HEK293 (cell line): Measurements from ENCODE around the gene CBFA2T2.
A peak's percentile ranks its signal among the peaks of the same experiment; 100 is the strongest.

ENCODE experiments used
- CTCF ChIA-PET: fragments of 350-600 bp; formaldehyde crosslinking; extraction: SDS; loops from one replicate; lab custom pipeline; 2021; ENCODE audit warnings: antibody characterized with exemption; lab: Yijun Ruan, JAX
- POLR2A ChIA-PET: fragments of 300-600 bp; formaldehyde crosslinking; extraction: SDS; loops from one replicate; lab custom pipeline; 2020; ENCODE audit warnings: antibody characterized with exemption, inconsistent platforms; lab: Yijun Ruan, JAX
- H3K27ac ChIP-seq: fragments of 200-500 bp; sonication (Bioruptor generic); 2 replicates; pipeline ENCODE4 v1.5.1; 2014; ENCODE audit warnings: low read depth, low read length, control low read depth, inconsistent platforms; ENCODE audit errors: extremely low read depth
- H3K36me3 ChIP-seq, 2 experiments: fragments of 200-500 bp in 1 of 2; sonication (Bioruptor generic) in 1 of 2; 1 replicate in 1 of 2; 2 replicates in 1 of 2; pipeline ENCODE4 v1.5.1; 2014 to 2017; ENCODE audit warnings: inconsistent platforms in 2 of 2, low read length in 2 of 2; ENCODE audit not compliant: control insufficient read depth in 2 of 2, insufficient read depth in 1 of 2
- H3K4me1 ChIP-seq: fragments of 200-500 bp; sonication (Bioruptor generic); 2 replicates; pipeline ENCODE4 v1.5.1; 2014; ENCODE audit warnings: mild to moderate bottlenecking, low read length, inconsistent platforms; ENCODE audit not compliant: control insufficient read depth, insufficient read depth
- H3K4me3 ChIP-seq: 2 replicates; pipeline ENCODE4 v1.5.1; 2011; ENCODE audit warnings: low read depth, mild to moderate bottlenecking, control low read depth, low read length, moderate library complexity
- H3K9me3 ChIP-seq: fragments of 200-500 bp; sonication (Bioruptor generic); 2 replicates; pipeline ENCODE4 v1.5.1; 2014; ENCODE audit warnings: low read depth, low read length, inconsistent platforms; ENCODE audit not compliant: control insufficient read depth, insufficient read depth
- FEZF1 ChIP-seq: fragments of 450-650 bp; formaldehyde crosslinking; IDR thresholded peaks from 2 replicates; pipeline ENCODE4 v1.5.1; 2016; ENCODE audit warnings: missing biosample characterization, missing genetic modification characterization
- GLIS1 ChIP-seq: fragments of 450-650 bp; formaldehyde crosslinking; IDR thresholded peaks from 2 replicates; pipeline ENCODE4 v1.5.1; 2016; ENCODE audit warnings: missing biosample characterization, missing genetic modification characterization
- KLF1 ChIP-seq: fragments of 450-650 bp; formaldehyde crosslinking; IDR thresholded peaks from 2 replicates; pipeline ENCODE4 v1.5.1; 2016; ENCODE audit warnings: missing biosample characterization, missing genetic modification characterization
- KLF7 ChIP-seq: fragments of 450-650 bp; formaldehyde crosslinking; IDR thresholded peaks from 2 replicates; pipeline ENCODE4 v1.5.1; 2016; ENCODE audit warnings: missing biosample characterization, missing genetic modification characterization, borderline replicate concordance
- RBAK ChIP-seq: fragments of 450-650 bp; formaldehyde crosslinking; IDR thresholded peaks from 2 replicates; pipeline ENCODE4 v1.5.1; 2016; ENCODE audit warnings: missing biosample characterization, missing genetic modification characterization
- SP3 ChIP-seq: fragments of 450-650 bp; formaldehyde crosslinking; IDR thresholded peaks from 2 replicates; pipeline ENCODE4 v1.5.1; 2016; ENCODE audit warnings: missing biosample characterization, missing genetic modification characterization
- SP7 ChIP-seq: fragments of 450-650 bp; formaldehyde crosslinking; IDR thresholded peaks from 2 replicates; pipeline ENCODE4 v1.5.1; 2016; ENCODE audit warnings: missing biosample characterization, missing genetic modification characterization
- WT1 ChIP-seq: fragments of 450-650 bp; formaldehyde crosslinking; IDR thresholded peaks from 2 replicates; pipeline ENCODE4 v1.5.1; 2016; ENCODE audit warnings: missing biosample characterization, missing genetic modification characterization
- ZBTB1 ChIP-seq: fragments of 450-650 bp; formaldehyde crosslinking; IDR thresholded peaks from 2 replicates; pipeline ENCODE4 v1.5.1; 2016; ENCODE audit warnings: missing biosample characterization, missing genetic modification characterization
- ZBTB20 ChIP-seq: fragments of 450-650 bp; formaldehyde crosslinking; IDR thresholded peaks from 2 replicates; pipeline ENCODE4 v1.5.1; 2016; ENCODE audit warnings: missing biosample characterization, missing genetic modification characterization
- ZNF175 ChIP-seq: fragments of 450-650 bp; formaldehyde crosslinking; IDR thresholded peaks from 2 replicates; pipeline ENCODE4 v1.5.1; 2016; ENCODE audit warnings: missing biosample characterization, missing genetic modification characterization
- ZNF24 ChIP-seq: fragments of 450-650 bp; formaldehyde crosslinking; IDR thresholded peaks from 2 replicates; pipeline ENCODE4 v1.5.1; 2016; ENCODE audit warnings: missing biosample characterization, missing genetic modification characterization
- ZNF350 ChIP-seq: fragments of 450-650 bp; formaldehyde crosslinking; IDR thresholded peaks from 2 replicates; pipeline ENCODE4 v1.5.0; 2017; ENCODE audit warnings: missing biosample characterization, mild to moderate bottlenecking, missing genetic modification characterization
- ZNF473 ChIP-seq: fragments of 450-650 bp; formaldehyde crosslinking; IDR thresholded peaks from 2 replicates; pipeline ENCODE4 v1.5.1; 2017; ENCODE audit warnings: missing biosample characterization, missing genetic modification characterization
- ZNF501 ChIP-seq: fragments of 450-650 bp; formaldehyde crosslinking; IDR thresholded peaks from 2 replicates; pipeline ENCODE4 v1.5.1; 2016; ENCODE audit warnings: missing biosample characterization, missing genetic modification characterization
- ZNF830 ChIP-seq: fragments of 450-650 bp; IDR thresholded peaks from 2 replicates; pipeline ENCODE4 v1.5.0; 2018; ENCODE audit warnings: missing biosample characterization, missing genetic modification characterization, low read depth, mild to moderate bottlenecking, moderate library complexity
- ZNF837 ChIP-seq: fragments of 450-650 bp; formaldehyde crosslinking; IDR thresholded peaks from 2 replicates; pipeline ENCODE4 v1.5.1; 2016; ENCODE audit warnings: missing biosample characterization, missing genetic modification characterization
- TF ChIP-seq, protein P1 (sequence below): fragments of 450-650 bp; formaldehyde crosslinking; IDR thresholded peaks from 2 replicates; pipeline ENCODE4 v1.5.1; 2016; ENCODE audit warnings: missing biosample characterization, missing genetic modification characterization, low read depth
- TF ChIP-seq, protein P2 (sequence below): fragments of 450-650 bp; formaldehyde crosslinking; IDR thresholded peaks from 2 replicates; pipeline ENCODE4 v1.5.1; 2016; ENCODE audit warnings: missing biosample characterization, missing genetic modification characterization
- TF ChIP-seq, protein P3 (sequence below): fragments of 450-650 bp; IDR thresholded peaks from 2 replicates; pipeline ENCODE4 v1.5.1; 2018; ENCODE audit warnings: missing biosample characterization, missing genetic modification characterization
- TF ChIP-seq, protein P4 (sequence below): fragments of 450-650 bp; formaldehyde crosslinking; IDR thresholded peaks from 2 replicates; pipeline ENCODE4 v1.5.1; 2016; ENCODE audit warnings: missing biosample characterization, missing genetic modification characterization

CBFA2T2 gene

DNA sequence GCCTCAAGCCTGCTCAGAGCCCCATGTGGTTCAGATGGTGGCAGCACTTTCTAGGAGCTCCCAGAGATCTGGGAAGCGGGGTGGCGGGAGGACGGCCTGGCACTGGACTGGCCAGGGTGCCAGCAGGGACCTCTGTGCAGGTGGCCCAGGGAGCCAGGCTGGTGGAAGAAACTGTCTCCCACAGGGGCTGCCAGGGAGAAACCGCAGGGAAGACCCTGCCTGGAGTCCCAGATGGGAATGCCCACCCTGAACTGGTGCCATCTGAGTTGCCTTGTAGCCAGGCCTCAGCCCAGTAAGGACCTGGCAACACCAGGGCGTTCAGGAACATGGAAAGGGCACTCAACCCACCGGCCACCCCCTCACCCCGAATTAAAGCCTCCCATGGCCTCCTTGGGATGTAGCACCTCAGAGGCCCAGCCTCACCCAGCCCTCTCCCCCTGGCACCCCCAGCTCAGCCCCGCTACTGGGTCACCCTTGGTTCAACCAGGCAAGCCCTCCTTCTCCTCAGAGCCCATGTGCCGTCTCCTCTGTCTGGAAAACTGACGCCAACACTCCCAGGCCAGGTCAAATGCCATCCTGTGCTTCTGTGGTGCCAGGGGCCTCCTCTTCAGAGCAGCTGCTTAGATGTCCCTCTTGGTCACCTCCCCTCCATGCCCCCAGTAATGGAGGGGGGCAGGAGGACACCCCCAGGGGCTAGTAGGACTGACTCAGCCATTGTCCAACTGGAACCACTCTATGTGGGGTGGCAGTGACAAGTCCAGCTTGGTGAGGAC lies 166.3 kb downstream of the CBFA2T2 start (continued):
- TF ChIP-seq ZNF350 (tag by site-specific recombination) (no peak), ZNF175 (tag by site-specific recombination) (no peak), GLIS1 (tag by site-specific recombination) (no peak), ZNF837 (no peak)
- TF ChIP-seq, all 188 proteins: peak for 0

DNA sequence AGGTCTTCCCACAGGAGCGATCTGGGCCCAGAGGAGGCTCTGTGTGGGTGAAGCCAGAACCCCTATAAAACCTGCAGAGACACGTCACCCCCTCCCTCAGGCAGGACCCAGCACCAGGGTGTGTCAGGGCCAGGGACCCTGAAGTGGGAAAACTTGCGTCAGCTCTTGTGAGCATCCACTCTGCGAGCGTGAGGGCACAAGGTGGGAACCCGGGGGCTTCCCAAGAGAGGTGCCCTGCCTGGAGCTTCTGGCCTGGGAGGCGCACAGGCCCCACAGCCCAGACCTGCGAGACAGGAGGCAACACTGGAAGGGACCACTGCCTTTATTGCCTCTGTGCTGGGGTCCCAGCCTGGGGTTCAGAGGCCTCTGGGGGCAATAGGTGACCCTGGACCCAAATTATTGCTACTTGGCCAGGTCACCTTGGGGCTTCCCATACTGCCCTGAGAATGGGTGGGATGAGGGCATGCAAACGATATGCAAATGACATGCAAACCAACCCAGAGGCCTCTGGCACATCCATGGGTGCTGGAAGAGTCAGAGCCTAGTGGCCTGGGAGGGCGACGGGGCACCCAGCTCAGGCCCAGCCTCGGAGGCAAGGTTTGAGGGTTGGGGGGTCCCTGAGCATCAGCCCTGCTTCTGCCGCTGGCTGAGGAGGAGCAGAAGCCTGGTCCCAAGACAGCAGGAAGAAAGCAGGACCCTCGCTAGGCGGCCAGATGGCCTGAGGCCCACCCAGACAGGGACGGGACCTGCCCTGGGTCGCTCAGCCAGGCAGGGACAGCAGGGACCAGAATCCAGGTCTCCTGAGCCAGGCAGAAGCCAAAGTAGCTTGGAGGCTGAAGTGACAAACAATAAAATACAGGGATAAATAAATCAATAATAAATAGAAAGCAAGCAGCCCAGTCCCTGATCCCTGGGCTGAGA lies 167.1 kb downstream of the CBFA2T2 start:
- ChIA-PET POLR2A (no interaction called here), CTCF (interaction anchor here (0.5 to 2.6 kb wide), 2 partner anchors 200 to 356 kb away, joined by 3 to 7 read pairs; no protein-coding TSS in a partner anchor)
- Histone ChIP-seq H3K9me3 (no peaks in the 10 kb centered on the region), H3K4me3 (no peak overlapping the region), H3K27ac (no peak overlapping the region), H3K36me3 (peaks cover 0 to 47% of the 10 kb centered on the region in 2 experiments; a peak in 1 of 3 replicates), H3K4me1 (no peaks in the 10 kb centered on the region)
- TF ChIP-seq ZBTB20 (tag by site-specific recombination), result no peak

DNA sequence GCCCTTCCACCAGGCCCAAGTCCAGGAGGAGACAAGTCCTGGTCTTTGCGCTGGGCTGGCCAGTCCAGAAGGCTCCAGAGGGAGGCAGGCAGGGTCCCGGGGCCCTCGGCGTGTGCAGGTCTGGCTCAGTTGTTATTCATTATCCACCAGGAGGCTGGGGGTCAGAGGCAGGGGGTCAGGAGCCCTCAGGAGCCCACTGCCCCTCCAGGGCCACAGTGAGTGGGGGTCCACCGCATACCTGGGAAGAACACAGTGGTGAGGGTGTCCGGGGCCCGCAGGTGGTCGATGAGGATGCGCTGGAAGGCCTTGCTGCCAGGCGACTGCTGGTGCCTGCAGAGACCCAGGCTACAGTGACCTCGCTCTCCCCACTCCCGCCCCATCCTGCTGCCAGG lies 167.8 kb downstream of the CBFA2T2 start:
- ChIA-PET POLR2A (no interaction called here), CTCF (interaction anchor here (0.5 kb wide), 1 partner anchor 357 kb away, joined by 3 read pairs; no protein-coding TSS in a partner anchor)
- no peaks in the 10 kb centered on the region for H3K4me1 ChIP-seq
- TF ChIP-seq ZBTB20 (tag by site-specific recombination) (peak; percentile 26; the same call in 1 of the 2 replicates), ZBTB1 (tag by site-specific recombination) (no peak), ZNF24 (tag by site-specific recombination) (no peak)
- H3K4me3 ChIP-seq, result no peak overlapping the region
- no peak overlapping the region for H3K27ac ChIP-seq
- no peaks in the 10 kb centered on the region for H3K9me3 ChIP-seq
- H3K36me3 ChIP-seq, result peaks cover 0 to 47% of the 10 kb centered on the region in 2 experiments; a peak in 1 of 3 replicates

DNA sequence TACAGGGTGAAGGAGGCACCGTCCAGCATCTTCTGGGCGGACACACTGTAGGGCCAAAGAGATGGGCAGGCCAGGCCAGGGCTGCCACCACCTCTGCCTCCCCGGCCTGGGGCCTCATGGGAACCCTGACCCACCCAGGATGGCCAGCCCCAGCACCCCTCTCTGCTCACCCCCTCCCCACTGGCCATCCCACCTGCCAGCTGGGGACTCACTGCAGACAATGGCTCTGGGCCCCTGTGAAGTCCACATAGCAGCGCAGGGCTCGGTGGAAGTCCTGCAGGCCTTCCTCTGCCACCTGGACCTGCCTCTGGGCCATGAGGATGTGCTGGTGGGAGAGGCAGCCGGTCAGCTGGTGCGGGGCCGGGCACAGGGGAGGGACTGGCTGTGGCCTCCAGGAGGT lies 168.6 kb downstream of the CBFA2T2 start:
- POLR2A ChIA-PET, result no interaction called here
- no peaks in the 10 kb centered on the region for H3K4me1 ChIP-seq
- H3K4me3 ChIP-seq, result no peak overlapping the region
- CTCF ChIA-PET, result no interaction called here
- H3K36me3 ChIP-seq, result peaks cover 0 to 47% of the 10 kb centered on the region in 2 experiments; a peak in 1 of 3 replicates
- H3K9me3 ChIP-seq, result no peaks in the 10 kb centered on the region
- H3K27ac ChIP-seq, result no peak overlapping the region
- no peak for TF ChIP-seq SP3 (tag by site-specific recombination)
- TF ChIP-seq, protein P1, sequence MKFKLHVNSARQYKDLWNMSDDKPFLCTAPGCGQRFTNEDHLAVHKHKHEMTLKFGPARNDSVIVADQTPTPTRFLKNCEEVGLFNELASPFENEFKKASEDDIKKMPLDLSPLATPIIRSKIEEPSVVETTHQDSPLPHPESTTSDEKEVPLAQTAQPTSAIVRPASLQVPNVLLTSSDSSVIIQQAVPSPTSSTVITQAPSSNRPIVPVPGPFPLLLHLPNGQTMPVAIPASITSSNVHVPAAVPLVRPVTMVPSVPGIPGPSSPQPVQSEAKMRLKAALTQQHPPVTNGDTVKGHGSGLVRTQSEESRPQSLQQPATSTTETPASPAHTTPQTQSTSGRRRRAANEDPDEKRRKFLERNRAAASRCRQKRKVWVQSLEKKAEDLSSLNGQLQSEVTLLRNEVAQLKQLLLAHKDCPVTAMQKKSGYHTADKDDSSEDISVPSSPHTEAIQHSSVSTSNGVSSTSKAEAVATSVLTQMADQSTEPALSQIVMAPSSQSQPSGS, result no peak
- no peak for TF ChIP-seq ZNF501 (tag by site-specific recombination)
- TF ChIP-seq SP7 (tag by site-specific recombination), result no peak
- TF ChIP-seq, protein P2, sequence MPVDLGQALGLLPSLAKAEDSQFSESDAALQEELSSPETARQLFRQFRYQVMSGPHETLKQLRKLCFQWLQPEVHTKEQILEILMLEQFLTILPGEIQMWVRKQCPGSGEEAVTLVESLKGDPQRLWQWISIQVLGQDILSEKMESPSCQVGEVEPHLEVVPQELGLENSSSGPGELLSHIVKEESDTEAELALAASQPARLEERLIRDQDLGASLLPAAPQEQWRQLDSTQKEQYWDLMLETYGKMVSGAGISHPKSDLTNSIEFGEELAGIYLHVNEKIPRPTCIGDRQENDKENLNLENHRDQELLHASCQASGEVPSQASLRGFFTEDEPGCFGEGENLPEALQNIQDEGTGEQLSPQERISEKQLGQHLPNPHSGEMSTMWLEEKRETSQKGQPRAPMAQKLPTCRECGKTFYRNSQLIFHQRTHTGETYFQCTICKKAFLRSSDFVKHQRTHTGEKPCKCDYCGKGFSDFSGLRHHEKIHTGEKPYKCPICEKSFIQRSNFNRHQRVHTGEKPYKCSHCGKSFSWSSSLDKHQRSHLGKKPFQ, result no peak
- TF ChIP-seq RBAK (tag by site-specific recombination), result no peak
- TF ChIP-seq GLIS1 (tag by site-specific recombination), result no peak
- no peak for TF ChIP-seq KLF1 (tag by site-specific recombination)
- no peak for TF ChIP-seq FEZF1 (tag by site-specific recombination)
- TF ChIP-seq, protein P3, sequence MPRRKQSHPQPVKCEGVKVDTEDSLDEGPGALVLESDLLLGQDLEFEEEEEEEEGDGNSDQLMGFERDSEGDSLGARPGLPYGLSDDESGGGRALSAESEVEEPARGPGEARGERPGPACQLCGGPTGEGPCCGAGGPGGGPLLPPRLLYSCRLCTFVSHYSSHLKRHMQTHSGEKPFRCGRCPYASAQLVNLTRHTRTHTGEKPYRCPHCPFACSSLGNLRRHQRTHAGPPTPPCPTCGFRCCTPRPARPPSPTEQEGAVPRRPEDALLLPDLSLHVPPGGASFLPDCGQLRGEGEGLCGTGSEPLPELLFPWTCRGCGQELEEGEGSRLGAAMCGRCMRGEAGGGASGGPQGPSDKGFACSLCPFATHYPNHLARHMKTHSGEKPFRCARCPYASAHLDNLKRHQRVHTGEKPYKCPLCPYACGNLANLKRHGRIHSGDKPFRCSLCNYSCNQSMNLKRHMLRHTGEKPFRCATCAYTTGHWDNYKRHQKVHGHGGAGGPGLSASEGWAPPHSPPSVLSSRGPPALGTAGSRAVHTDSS (tag by site-specific recombination), result no peak
- no peak for TF ChIP-seq WT1 (tag by site-specific recombination)
- no peak for TF ChIP-seq ZNF473
- TF ChIP-seq, protein P4, sequence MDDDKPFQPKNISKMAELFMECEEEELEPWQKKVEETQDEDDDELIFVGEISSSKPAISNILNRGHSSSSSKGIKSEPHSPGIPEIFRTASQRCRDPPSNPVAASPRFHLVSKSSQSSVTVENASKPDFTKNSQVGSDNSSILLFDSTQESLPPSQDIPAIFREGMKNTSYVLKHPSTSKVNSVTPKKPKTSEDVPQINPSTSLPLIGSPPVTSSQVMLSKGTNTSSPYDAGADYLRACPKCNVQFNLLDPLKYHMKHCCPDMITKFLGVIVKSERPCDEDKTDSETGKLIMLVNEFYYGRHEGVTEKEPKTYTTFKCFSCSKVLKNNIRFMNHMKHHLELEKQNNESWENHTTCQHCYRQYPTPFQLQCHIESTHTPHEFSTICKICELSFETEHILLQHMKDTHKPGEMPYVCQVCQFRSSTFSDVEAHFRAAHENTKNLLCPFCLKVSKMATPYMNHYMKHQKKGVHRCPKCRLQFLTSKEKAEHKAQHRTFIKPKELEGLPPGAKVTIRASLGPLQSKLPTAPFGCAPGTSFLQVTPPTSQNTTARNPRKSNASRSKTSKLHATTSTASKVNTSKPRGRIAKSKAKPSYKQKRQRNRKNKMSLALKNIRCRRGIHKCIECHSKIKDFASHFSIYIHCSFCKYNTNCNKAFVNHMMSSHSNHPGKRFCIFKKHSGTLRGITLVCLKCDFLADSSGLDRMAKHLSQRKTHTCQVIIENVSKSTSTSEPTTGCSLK (tag by site-specific recombination), result no peak
- TF ChIP-seq KLF7 (tag by site-specific recombination), result no peak
- no peak for TF ChIP-seq ZNF830
